Right forelimb (tissue), 1 donor: Measurements from ENCODE around the gene EML1.

ENCODE experiments used
- DNase-seq: peaks from one replicate; pipeline ENCODE4 v3.0.0-alpha.2; 2018

Gene EML1

GRCh38 chr14:99837822-99838221, 44.6 kb downstream of the EML1 start:
- no peak for DNase-seq

GRCh38 chr14:99838639-99839134, 45.5 kb downstream of the EML1 start:
- no peak for DNase-seq

- no peak for DNase-seq
Observed at GRCh38 chr14:99839696-99840095, 46.5 kb downstream of the EML1 start.

GRCh38 chr14:99840265-99840664, 47.1 kb downstream of the EML1 start:
- no peak for DNase-seq

GRCh38 chr14:99840774-99841305, 47.6 kb downstream of the EML1 start:
- DNase-seq = no peak

GRCh38 chr14:99841436-99842071, 48.3 kb downstream of the EML1 start:
- DNase-seq = no peak

- DNase-seq = no peak
Observed at GRCh38 chr14:99842141-99842540, 48.9 kb downstream of the EML1 start.

- DNase-seq = no peak
Observed at GRCh38 chr14:99846808-99847207, 53.6 kb downstream of the EML1 start.

- DNase-seq = no peak
Observed at GRCh38 chr14:99850709-99851108, 57.5 kb downstream of the EML1 start.

GRCh38 chr14:99852578-99852977, 59.4 kb downstream of the EML1 start:
- DNase-seq = no peak

- no peak for DNase-seq
Observed at GRCh38 chr14:99853206-99853605, 60.0 kb downstream of the EML1 start.

- no peak for DNase-seq
Observed at GRCh38 chr14:99854831-99855230, 61.6 kb downstream of the EML1 start.

GRCh38 chr14:99855271-99855670, 62.1 kb downstream of the EML1 start:
- no peak for DNase-seq

- DNase-seq = no peak
Observed at GRCh38 chr14:99857551-99857950, 64.3 kb downstream of the EML1 start.

GRCh38 chr14:99860219-99860618, 67.0 kb downstream of the EML1 start:
- DNase-seq = no peak

- DNase-seq = no peak
Observed at GRCh38 chr14:99862136-99862535, 68.9 kb downstream of the EML1 start.

- no peak for DNase-seq
Observed at GRCh38 chr14:99863059-99863458, 69.8 kb downstream of the EML1 start.

- DNase-seq = no peak
Observed at GRCh38 chr14:99865408-99865807, 72.2 kb downstream of the EML1 start.

- DNase-seq = no peak
Observed at GRCh38 chr14:99870617-99871016, 77.4 kb downstream of the EML1 start.

GRCh38 chr14:99871771-99872170, 78.6 kb downstream of the EML1 start:
- no peak for DNase-seq

- DNase-seq = no peak
Observed at GRCh38 chr14:99872786-99873440, 79.7 kb downstream of the EML1 start.

GRCh38 chr14:99873653-99874052, 80.4 kb downstream of the EML1 start:
- DNase-seq = no peak

GRCh38 chr14:99874306-99874705, 81.1 kb downstream of the EML1 start:
- DNase-seq = no peak

- no peak for DNase-seq
Observed at GRCh38 chr14:99875421-99875820, 82.2 kb downstream of the EML1 start.
